Upper lobe of right lung (tissue), 1 donor: ENCODE measurements around the gene PLCB1. TPM values are rescaled to one million over a fixed set of nuclear protein-coding genes. Genes with fewer than 3 reads are reported as not detected.
A peak's percentile ranks its signal among the peaks of the same experiment; 100 is the strongest.

Experiments
- ATAC-seq: fragments of 200-7000 bp; cut with Tn5 transposase; one replicate; pipeline ENCODE4 v1.9.1; 2020; ENCODE audit warnings: mild to moderate bottlenecking, moderate library complexity
- DNase-seq: peaks from one replicate; pipeline ENCODE4 v3.0.0-alpha.2; 2020
- H3K27ac ChIP-seq: fragments of 200-600 bp; one replicate; pipeline ENCODE4 v1.8.0; 2022
- H3K27me3 ChIP-seq: fragments of 200-600 bp; one replicate; pipeline ENCODE4 v1.8.0; 2022; ENCODE audit warnings: mild to moderate bottlenecking
- H3K36me3 ChIP-seq: fragments of 200-600 bp; one replicate; pipeline ENCODE4 v1.8.0; 2022
- H3K4me1 ChIP-seq: fragments of 200-600 bp; one replicate; pipeline ENCODE4 v1.8.0; 2022
- H3K4me3 ChIP-seq: fragments of 200-600 bp; one replicate; pipeline ENCODE4 v1.8.0; 2022; ENCODE audit warnings: mild to moderate bottlenecking
- H3K9me3 ChIP-seq: fragments of 200-600 bp; one replicate; pipeline ENCODE4 v1.8.0; 2022
- intact Hi-C: fragments of 100-400 bp; cut with DNase I; formaldehyde crosslinking; loops from one replicate; pipeline ENCODE4 v1.11.0; 2022
- total RNA-seq: library from RNA; stranded (reverse); fragmentation: NEBNext Ultra II Directional; extraction: Animal tissue kit (Norgen Biotek cat#: 25700); gene quantifications from one replicate; pipeline ENCODE4 v1.2.1, GENCODE V29; 2021
- TF ChIP-seq, protein P1 (sequence below): fragments of 200-600 bp; IDR thresholded peaks from one replicate; pipeline ENCODE4 v1.8.0; 2022; ENCODE audit warnings: antibody characterized with exemption
- donor health status: DM: no; HTN: yes; CAD: no; lungs with severe emphysema.

The PLCB1 gene
- total RNA-seq, 1 donor from 2014 or later = 12.4 TPM

DNA sequence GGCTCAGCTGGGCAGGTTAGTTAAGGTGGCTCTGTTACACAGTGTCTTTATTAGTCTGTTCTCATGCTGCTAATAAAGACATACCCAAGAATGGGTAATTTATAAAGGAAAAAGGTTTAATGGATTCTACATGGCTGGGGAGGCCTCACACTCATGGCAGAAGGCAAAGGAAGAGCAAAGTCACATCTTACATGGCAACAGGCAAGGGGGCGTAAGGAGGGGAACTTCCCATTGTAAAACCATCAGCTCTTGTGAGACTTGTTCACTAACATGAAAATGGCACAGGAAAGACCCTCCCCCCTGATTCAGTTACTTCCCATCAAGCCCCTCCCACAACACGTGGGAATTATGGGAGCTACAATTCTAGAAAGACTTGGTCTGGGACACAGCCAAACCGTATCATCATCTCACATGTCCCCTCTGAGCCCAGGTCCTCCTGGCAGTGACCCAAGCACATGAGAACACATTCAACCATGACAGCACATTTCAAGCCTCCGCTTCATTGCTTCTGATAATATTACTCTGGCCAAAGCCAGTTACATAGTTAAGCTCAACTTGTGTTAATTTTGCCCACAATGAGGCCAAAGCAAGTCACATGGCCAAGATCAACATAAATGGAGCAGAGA, 383.9 kb downstream of the PLCB1 start:
- TF ChIP-seq, protein P1, sequence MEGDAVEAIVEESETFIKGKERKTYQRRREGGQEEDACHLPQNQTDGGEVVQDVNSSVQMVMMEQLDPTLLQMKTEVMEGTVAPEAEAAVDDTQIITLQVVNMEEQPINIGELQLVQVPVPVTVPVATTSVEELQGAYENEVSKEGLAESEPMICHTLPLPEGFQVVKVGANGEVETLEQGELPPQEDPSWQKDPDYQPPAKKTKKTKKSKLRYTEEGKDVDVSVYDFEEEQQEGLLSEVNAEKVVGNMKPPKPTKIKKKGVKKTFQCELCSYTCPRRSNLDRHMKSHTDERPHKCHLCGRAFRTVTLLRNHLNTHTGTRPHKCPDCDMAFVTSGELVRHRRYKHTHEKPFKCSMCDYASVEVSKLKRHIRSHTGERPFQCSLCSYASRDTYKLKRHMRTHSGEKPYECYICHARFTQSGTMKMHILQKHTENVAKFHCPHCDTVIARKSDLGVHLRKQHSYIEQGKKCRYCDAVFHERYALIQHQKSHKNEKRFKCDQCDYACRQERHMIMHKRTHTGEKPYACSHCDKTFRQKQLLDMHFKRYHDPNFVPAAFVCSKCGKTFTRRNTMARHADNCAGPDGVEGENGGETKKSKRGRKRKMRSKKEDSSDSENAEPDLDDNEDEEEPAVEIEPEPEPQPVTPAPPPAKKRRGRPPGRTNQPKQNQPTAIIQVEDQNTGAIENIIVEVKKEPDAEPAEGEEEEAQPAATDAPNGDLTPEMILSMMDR = no peak
- DNase-seq = no peak
- no peak for ATAC-seq
- no peaks in the 10 kb centered on the region for H3K27me3 ChIP-seq
- no peak overlapping the region for H3K4me3 ChIP-seq
- H3K27ac ChIP-seq = no peak overlapping the region
- H3K36me3 ChIP-seq = no peaks in the 10 kb centered on the region
- no peaks in the 10 kb centered on the region for H3K4me1 ChIP-seq
- intact Hi-C loops = no loop called here
- no peaks in the 10 kb centered on the region for H3K9me3 ChIP-seq

DNA sequence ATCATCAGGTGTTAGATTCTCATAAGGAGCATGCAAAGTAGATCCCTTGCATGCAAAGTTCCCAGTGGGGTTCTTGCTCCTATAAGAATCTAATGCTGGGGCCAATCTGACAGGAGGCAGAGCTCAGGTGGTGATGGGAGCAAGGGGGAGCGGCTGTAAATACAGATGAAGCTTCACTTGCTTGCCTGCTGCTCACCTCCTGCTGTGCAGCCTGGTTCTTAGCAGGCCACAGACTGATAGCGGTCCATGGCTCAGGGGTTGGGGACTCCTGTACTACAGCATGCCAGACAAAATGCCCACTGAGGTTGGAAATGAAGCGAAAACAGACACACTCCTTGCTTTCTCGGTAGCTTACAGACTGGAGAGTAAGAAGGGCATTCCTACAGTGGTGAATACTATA, 386.8 kb downstream of the PLCB1 start:
- Histone ChIP-seq H3K36me3 (no peaks in the 10 kb centered on the region), H3K27ac (no peak overlapping the region), H3K9me3 (no peaks in the 10 kb centered on the region), H3K4me3 (no peak overlapping the region), H3K4me1 (no peaks in the 10 kb centered on the region), H3K27me3 (no peaks in the 10 kb centered on the region)
- ATAC-seq (no peak), DNase-seq (no peak)
- TF ChIP-seq, protein P1 = no peak
- intact Hi-C loops = no loop called here

DNA sequence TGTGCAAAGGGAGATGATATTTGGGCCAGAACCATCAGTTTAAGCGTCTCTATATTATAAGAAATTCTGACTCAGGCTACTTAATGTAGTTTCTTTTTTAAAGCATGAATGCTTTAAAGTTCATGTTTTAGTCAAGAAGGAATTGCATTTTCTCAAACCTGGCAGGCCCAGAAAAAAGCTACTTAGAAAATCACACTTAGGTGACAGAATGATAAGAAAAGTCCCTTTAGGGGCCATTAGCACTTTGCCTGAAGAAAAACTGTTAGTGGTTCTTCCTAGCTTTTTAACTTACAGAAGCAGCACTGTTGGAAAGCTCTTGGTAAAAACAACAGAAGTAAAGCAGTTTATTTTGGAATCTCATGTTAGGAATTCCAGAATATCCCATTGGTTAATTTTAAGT, 387.8 kb downstream of the PLCB1 start:
- H3K4me3 ChIP-seq = no peak overlapping the region
- TF ChIP-seq, protein P1 = no peak
- H3K27me3 ChIP-seq = no peaks in the 10 kb centered on the region
- intact Hi-C loops = no loop called here
- H3K27ac ChIP-seq = no peak overlapping the region
- no peak for DNase-seq
- ATAC-seq = no peak
- H3K36me3 ChIP-seq = no peaks in the 10 kb centered on the region
- H3K4me1 ChIP-seq = no peaks in the 10 kb centered on the region
- H3K9me3 ChIP-seq = no peaks in the 10 kb centered on the region

- no peak for DNase-seq
- no peak overlapping the region for H3K4me3 ChIP-seq
- TF ChIP-seq, protein P1 = no peak
- H3K36me3 ChIP-seq = no peaks in the 10 kb centered on the region
- no peak overlapping the region for H3K27ac ChIP-seq
- intact Hi-C loops = no loop called here
- H3K4me1 ChIP-seq = no peaks in the 10 kb centered on the region
- ATAC-seq = no peak
- no peaks in the 10 kb centered on the region for H3K9me3 ChIP-seq
- H3K27me3 ChIP-seq = no peaks in the 10 kb centered on the region
Measured at GRCh38 chr20:8522168-8522567, 390.1 kb downstream of the PLCB1 start.

DNA sequence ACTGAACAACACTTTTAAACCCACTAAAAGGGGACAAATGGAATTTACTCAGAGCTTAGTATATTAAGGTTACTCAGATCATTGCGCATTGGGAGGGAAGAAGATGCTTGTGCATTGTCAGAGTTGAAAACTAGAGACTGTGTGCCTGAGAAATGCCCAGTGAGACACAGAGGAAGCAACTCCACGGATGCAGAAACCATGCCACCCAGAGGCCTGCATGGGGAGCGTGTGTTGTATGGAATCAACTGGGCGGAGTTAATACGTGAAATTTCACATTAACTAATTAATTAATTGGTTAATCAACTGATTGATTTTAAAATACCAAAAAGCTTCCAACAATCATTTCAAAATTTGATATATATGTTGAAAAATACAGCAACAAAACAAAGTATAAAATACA, 391.6 kb downstream of the PLCB1 start:
- H3K4me3 ChIP-seq = no peak overlapping the region

More for the DNA sequence above, 391.6 kb downstream of the PLCB1 start:
- no peaks in the 10 kb centered on the region for H3K27me3 ChIP-seq
- no peaks in the 10 kb centered on the region for H3K4me1 ChIP-seq
- H3K27ac ChIP-seq = no peak overlapping the region
- intact Hi-C loops = no loop called here
- DNase-seq (no peak), ATAC-seq (peak; percentile 39)
- TF ChIP-seq, protein P1 = peak; percentile 4
- no peaks in the 10 kb centered on the region for H3K9me3 ChIP-seq
- H3K36me3 ChIP-seq = no peaks in the 10 kb centered on the region
